Mesenteric fat pad (tissue), 1 donor: ENCODE data around the gene SFXN2. TPM values are rescaled to one million over a fixed set of nuclear protein-coding genes. Genes with fewer than 3 reads are reported as not detected.
"Not testable (repeated sequence)": the region's sequence is repeated elsewhere in the genome, so short reads cannot be mapped to it uniquely, and the experiment has no call there.

ENCODE experiments used
- DNase-seq: peaks from one replicate; pipeline ENCODE4 v3.0.0-alpha.2; 2020; ENCODE audit warnings: low spot score
- total RNA-seq: library from RNA; stranded (reverse); fragmentation: NEBNext Ultra II Directional; extraction: Animal tissue kit (Norgen Biotek cat#: 25700); gene quantifications from one replicate; pipeline ENCODE4 v1.2.1, GENCODE V29; 2021
- donor health status: DM: yes; HTN: yes; CAD: no.

The SFXN2 gene
- total RNA-seq, 1 donor from 2014 or later = 7.2 TPM

GRCh38 chr10:102679596-102679995 is 34.8 kb upstream of the SFXN2 start:
- no peak for DNase-seq

- no peak for DNase-seq
Measured at GRCh38 chr10:102681696-102682095, 32.7 kb upstream of the SFXN2 start.

- DNase-seq = no peak
Measured at GRCh38 chr10:102682416-102682815, 32.0 kb upstream of the SFXN2 start.

- no peak for DNase-seq
Measured at GRCh38 chr10:102682981-102683380, 31.5 kb upstream of the SFXN2 start.

- no peak for DNase-seq
Measured at GRCh38 chr10:102683736-102684135, 30.7 kb upstream of the SFXN2 start.

GRCh38 chr10:102691285-102692066 is 23.0 kb upstream of the SFXN2 start:
- DNase-seq = no peak

- DNase-seq = not testable (repeated sequence)
Measured at GRCh38 chr10:102695401-102695800, 19.0 kb upstream of the SFXN2 start.

- DNase-seq = no peak
Measured at GRCh38 chr10:102696736-102697135, 17.7 kb upstream of the SFXN2 start.

- DNase-seq = no peak
Measured at GRCh38 chr10:102698894-102699293, 15.5 kb upstream of the SFXN2 start.

GRCh38 chr10:102701272-102701671 is 13.2 kb upstream of the SFXN2 start:
- DNase-seq = no peak

- DNase-seq = no peak
Measured at GRCh38 chr10:102701796-102702195, 12.6 kb upstream of the SFXN2 start.

GRCh38 chr10:102702742-102703141 is 11.7 kb upstream of the SFXN2 start:
- no peak for DNase-seq

- no peak for DNase-seq
Measured at GRCh38 chr10:102704915-102705314, 9.5 kb upstream of the SFXN2 start.

GRCh38 chr10:102705531-102705930 is 8.9 kb upstream of the SFXN2 start:
- DNase-seq = no peak

- no peak for DNase-seq
Measured at GRCh38 chr10:102710609-102711008, 3.8 kb upstream of the SFXN2 start.

GRCh38 chr10:102712089-102712488 is 2.3 kb upstream of the SFXN2 start:
- DNase-seq = no peak

GRCh38 chr10:102712843-102713538 is 1.4 kb upstream of the SFXN2 start:
- DNase-seq = no peak

- DNase-seq = no peak
Measured at GRCh38 chr10:102713539-102713813, 960 bp upstream of the SFXN2 start.

GRCh38 chr10:102713814-102714620 is 419 bp upstream of the SFXN2 start, which contains the start of gene ARL3:
Gene ARL3, minus strand, starts transcription at chr10:102714397. Its CDS starts 122 bp downstream, at chr10:102714275.
- peak; percentile 99 for DNase-seq

GRCh38 chr10:102715880-102716279 is 1.4 kb downstream of the SFXN2 start:
- no peak for DNase-seq

- DNase-seq = not testable (repeated sequence)
Measured at GRCh38 chr10:102716900-102717565, 2.6 kb downstream of the SFXN2 start.
